ENCODE results near the gene RSU1.

RSU1 gene

GRCh38 chr10:16745061-16745460 lies 72.2 kb downstream of the RSU1 start:
- DNase-seq (ENCODE audit: low read depth in 3 of 3, low spot score in 1 of 3): no peak

- DNase-seq (ENCODE audit: low read depth in 3 of 3, low spot score in 1 of 3): no peak
Measured at GRCh38 chr10:16742165-16742960, 74.9 kb downstream of the RSU1 start.

GRCh38 chr10:16741540-16741939 lies 75.7 kb downstream of the RSU1 start:
- no peak for DNase-seq (ENCODE audit: low read depth in 3 of 3, low spot score in 1 of 3)

GRCh38 chr10:16737420-16737819 lies 79.8 kb downstream of the RSU1 start:
- DNase-seq (ENCODE audit: low read depth in 3 of 3, low spot score in 1 of 3): no peak

- no peak for DNase-seq (ENCODE audit: low read depth in 3 of 3, low spot score in 1 of 3)
Measured at GRCh38 chr10:16735671-16736070, 81.6 kb downstream of the RSU1 start.

- DNase-seq (ENCODE audit: low read depth in 3 of 3, low spot score in 1 of 3): no peak
Measured at GRCh38 chr10:16732376-16732775, 84.8 kb downstream of the RSU1 start.

GRCh38 chr10:16728266-16728665 lies 89.0 kb downstream of the RSU1 start:
- no peak for DNase-seq (ENCODE audit: low read depth in 3 of 3, low spot score in 1 of 3)

DNA sequence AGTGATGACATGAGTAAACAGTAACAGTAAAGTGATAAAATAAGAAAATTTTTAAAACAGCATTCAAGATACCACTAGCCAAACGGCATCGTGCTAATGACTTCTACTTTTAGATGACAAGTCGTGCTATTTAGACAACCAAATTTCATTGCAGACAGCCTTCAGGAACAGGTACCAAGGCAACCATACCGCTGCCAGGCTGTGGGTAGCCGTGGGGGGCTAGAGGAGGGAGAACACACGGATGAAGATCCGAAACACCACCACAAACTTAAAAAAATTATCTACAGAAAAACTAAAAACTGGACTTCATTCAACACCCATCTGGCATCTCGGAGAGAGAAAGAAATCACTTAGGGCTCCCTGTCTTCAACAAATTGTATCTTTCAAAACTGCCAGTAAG lies 89.6 kb downstream of the RSU1 start:
- no peak for DNase-seq (ENCODE audit: low read depth in 3 of 3, low spot score in 1 of 3)

GRCh38 chr10:16724509-16724908 lies 92.7 kb downstream of the RSU1 start:
- DNase-seq (ENCODE audit: low read depth in 3 of 3, low spot score in 1 of 3): no peak

- no peak for DNase-seq (ENCODE audit: low read depth in 3 of 3, low spot score in 1 of 3)
Measured at GRCh38 chr10:16720812-16721211, 96.4 kb downstream of the RSU1 start.

DNA sequence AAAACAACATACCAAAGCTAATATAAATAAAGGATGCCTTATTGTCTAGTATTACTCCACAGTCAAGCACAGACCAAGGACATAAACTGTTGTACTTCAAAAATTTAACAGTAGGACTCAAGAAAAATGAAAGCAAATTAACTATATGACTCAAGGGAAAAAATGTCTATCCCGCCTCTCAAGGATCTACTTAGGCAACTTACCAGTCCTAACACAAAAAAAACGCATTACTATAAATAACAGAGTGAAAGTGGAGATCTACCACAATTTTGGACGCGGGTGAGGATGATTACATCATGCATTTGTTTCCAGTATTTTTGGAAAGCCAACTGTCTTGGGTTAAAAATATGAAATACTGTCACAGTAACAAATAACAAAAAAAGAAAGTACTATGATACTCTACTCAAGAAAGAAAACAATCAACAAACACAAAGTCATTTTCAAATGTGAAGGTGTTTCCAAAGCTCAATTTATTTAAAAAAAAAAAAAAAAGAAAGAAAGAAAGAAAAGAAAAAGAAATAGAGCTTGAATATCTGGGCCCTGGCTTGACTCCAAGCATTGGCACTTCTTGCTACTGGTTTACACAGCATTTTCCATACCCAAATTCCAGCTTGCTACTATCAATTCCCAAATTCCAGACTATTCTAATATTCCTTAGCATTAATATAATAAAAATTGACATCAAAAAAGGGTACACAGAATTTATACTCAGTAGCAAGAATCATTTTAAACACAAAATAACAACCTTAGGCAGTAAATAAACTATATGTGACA lies 99.4 kb downstream of the RSU1 start:
- DNase-seq (ENCODE audit: low read depth in 3 of 3, low spot score in 1 of 3): no peak

GRCh38 chr10:16716051-16716450 lies 101.2 kb downstream of the RSU1 start:
- DNase-seq (ENCODE audit: low read depth in 3 of 3, low spot score in 1 of 3): no peak

DNA sequence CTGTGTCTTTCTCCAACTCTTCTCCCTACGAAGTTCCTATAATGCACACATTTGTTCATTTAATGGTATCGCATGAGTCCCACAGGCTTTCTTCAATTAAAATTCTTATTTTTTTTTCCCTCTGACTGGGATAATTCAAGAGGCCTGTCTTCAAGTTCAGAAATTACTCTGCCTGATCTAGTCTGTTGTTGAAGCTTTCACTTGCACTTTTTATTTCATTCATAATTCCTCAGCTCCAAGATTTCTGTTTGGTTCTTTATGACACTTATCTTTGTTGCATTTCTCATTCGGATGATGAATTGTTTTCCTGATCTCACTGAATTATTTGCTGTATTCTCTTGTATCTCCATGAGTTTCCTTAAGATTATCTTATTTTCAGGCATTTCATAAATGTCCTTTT lies 103.9 kb downstream of the RSU1 start:
- DNase-seq (ENCODE audit: low read depth in 3 of 3, low spot score in 1 of 3): no peak

- no peak for DNase-seq (ENCODE audit: low read depth in 3 of 3, low spot score in 1 of 3)
Measured at GRCh38 chr10:16712883-16713282, 104.3 kb downstream of the RSU1 start.

DNA sequence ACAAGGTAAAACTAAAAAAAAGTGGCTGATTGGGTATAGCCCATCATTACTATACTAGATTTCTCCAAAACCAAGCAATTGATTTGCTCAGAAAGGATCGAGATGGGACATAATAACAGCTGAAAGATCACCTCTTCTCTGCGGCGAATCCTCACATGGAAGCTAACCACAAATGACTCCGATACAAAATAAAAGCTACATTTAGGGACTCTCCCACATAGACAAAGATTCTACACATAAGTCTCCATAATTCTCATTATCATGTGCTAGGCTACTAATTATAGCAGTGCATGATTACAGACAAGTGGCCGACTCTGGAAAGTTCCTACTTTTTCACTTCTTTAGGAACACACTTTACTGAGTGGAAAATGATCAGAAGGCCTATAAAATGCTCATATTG lies 116.9 kb downstream of the RSU1 start:
- no peak for DNase-seq (ENCODE audit: low read depth in 3 of 3, low spot score in 1 of 3)

- no peak for DNase-seq (ENCODE audit: low read depth in 3 of 3, low spot score in 1 of 3)
Measured at GRCh38 chr10:16699435-16700057, 117.7 kb downstream of the RSU1 start.

- DNase-seq (ENCODE audit: low read depth in 3 of 3, low spot score in 1 of 3): no peak
Measured at GRCh38 chr10:16698461-16698860, 118.8 kb downstream of the RSU1 start.

GRCh38 chr10:16690417-16690816 lies 126.8 kb downstream of the RSU1 start:
- DNase-seq (ENCODE audit: low read depth in 3 of 3, low spot score in 1 of 3): no peak

GRCh38 chr10:16689696-16690095 lies 127.5 kb downstream of the RSU1 start:
- no peak for DNase-seq (ENCODE audit: low read depth in 3 of 3, low spot score in 1 of 3)

DNA sequence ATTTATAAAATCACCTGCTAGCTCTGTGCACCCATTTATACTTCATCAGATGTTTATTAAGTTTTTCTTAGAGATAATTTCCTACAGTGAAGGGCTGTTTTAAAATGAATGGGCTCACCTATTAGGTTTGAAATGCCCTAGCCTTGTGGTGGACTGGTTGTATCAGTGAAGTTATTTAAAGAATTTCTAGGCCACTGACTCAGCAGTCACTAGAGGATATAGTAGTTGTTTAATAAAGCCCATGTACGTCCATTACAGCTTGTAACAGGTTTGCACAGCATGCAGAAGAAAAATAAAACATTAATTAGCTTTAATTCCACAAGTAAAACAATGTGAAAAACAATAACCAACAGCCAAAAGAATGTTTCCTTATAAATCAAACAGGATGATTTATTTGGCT lies 128.0 kb downstream of the RSU1 start:
- no peak for DNase-seq (ENCODE audit: low read depth in 3 of 3, low spot score in 1 of 3)

DNA sequence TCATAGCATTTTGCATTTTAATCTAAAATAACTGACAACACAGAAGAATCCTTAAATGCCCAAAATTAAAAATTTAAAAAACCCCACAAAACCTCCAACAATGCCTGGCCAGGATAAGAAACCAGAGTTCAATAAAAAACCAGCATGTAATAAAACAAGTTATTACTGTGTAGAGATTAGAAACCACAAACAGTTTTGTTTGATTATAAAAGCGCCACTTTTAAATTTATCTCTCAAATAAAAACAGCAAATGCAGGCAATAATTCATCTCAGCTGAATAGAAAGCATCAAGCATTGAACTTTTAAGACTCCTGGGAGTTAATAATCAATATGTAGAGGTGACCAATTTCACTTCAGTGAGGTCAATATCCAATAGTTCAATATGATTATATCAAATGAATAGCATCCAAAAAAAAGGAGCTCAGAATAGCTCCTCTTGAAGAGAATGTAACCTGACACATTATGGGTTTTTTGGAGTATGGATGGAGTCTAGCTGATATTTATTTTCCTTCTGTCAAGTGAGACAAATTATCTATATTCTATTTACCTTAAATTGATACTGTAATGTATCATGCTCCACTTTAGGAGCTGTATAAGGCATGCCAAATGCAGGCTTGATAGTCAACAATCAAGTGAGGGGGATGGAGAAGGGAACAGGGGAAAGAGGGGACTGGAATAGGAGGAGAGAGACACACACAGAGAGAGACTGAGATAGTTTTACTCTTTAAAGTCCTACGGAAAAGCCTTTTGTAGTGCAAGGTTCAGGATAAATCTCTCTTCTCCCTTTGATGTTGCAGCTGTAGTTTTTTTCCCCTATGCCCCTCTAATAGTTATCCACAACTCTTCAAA lies 130.9 kb downstream of the RSU1 start:
- no peak for DNase-seq (ENCODE audit: low read depth in 3 of 3, low spot score in 1 of 3)
